SK-N-SH treated with all-trans-retinoic acid at 6 μM for 48 hours (cell line): ENCODE data around the gene SHC3.

Experiments used
- ATAC-seq: fragments of 200-7000 bp; cut with Tn5 transposase; 3 replicates; pipeline ENCODE4 v1.9.1; 2020; ENCODE audit warnings: mild to moderate bottlenecking, moderate library complexity
- ARNTL ChIP-seq: fragments of 450-650 bp; formaldehyde crosslinking; IDR thresholded peaks from 2 replicates; pipeline ENCODE4 v1.5.0; 2020; ENCODE audit warnings: low read depth, mild to moderate bottlenecking, moderate library complexity, borderline replicate concordance
- BACH2 ChIP-seq: fragments of 250-450 bp; sonication (Bioruptor Pico); IDR thresholded peaks from 2 replicates; pipeline ENCODE4 v1.9.0; 2021; ENCODE audit warnings: mild to moderate bottlenecking, borderline replicate concordance
- ESRRG ChIP-seq: fragments of 250-450 bp; sonication (Bioruptor Pico); IDR thresholded peaks from 2 replicates; pipeline ENCODE4 v1.6.1; 2021; ENCODE audit warnings: mild to moderate bottlenecking
- GLIS3 ChIP-seq: fragments of 250-450 bp; sonication (Bioruptor Pico); IDR thresholded peaks from 2 replicates; pipeline ENCODE4 v1.5.0; 2020; ENCODE audit warnings: mild to moderate bottlenecking, moderate library complexity
- ISL1 ChIP-seq: fragments of 250-450 bp; sonication (Bioruptor Pico); IDR thresholded peaks from 2 replicates; pipeline ENCODE4 v2.1.2; 2022; ENCODE audit warnings: mild to moderate bottlenecking, moderate library complexity
- OSR1 ChIP-seq: fragments of 250-450 bp; sonication (Bioruptor Pico); IDR thresholded peaks from 2 replicates; pipeline ENCODE4 v1.8.0; 2022; ENCODE audit warnings: moderate library complexity, mild to moderate bottlenecking, inconsistent platforms
- POU6F1 ChIP-seq: fragments of 250-450 bp; sonication (Bioruptor Pico); IDR thresholded peaks from 2 replicates; pipeline ENCODE4 v1.8.0; 2021; ENCODE audit warnings: low read depth, mild to moderate bottlenecking, moderate library complexity, borderline replicate concordance
- PPARA ChIP-seq: fragments of 250-450 bp; sonication (Bioruptor Pico); IDR thresholded peaks from 2 replicates; pipeline ENCODE4 v1.5.0; 2020; ENCODE audit warnings: mild to moderate bottlenecking, borderline replicate concordance
- RARB ChIP-seq: fragments of 250-450 bp; sonication (Bioruptor Pico); IDR thresholded peaks from 2 replicates; pipeline ENCODE4 v1.8.0; 2021; ENCODE audit warnings: mild to moderate bottlenecking, moderate library complexity
- SNAI2 ChIP-seq: fragments of 250-450 bp; sonication (Bioruptor Pico); IDR thresholded peaks from 2 replicates; pipeline ENCODE4 v1.5.0; 2020; ENCODE audit warnings: mild to moderate bottlenecking, moderate library complexity
- TCF4 ChIP-seq: fragments of 250-450 bp; sonication (Bioruptor Pico); IDR thresholded peaks from 2 replicates; pipeline ENCODE4 v1.8.0; 2021; ENCODE audit warnings: mild to moderate bottlenecking, moderate library complexity, borderline replicate concordance
- TOX ChIP-seq: fragments of 250-450 bp; sonication (Bioruptor Pico); IDR thresholded peaks from 2 replicates; pipeline ENCODE4 v1.8.0; 2021; ENCODE audit warnings: mild to moderate bottlenecking, moderate library complexity, borderline replicate concordance
- ZC3H10 ChIP-seq: fragments of 250-450 bp; sonication (Bioruptor Pico); IDR thresholded peaks from 2 replicates; pipeline ENCODE4 v1.5.1; 2021; ENCODE audit warnings: mild to moderate bottlenecking, moderate library complexity
- ZFP3 ChIP-seq: fragments of 250-450 bp; sonication (Bioruptor Pico); IDR thresholded peaks from 2 replicates; pipeline ENCODE4 v1.5.0; 2020; ENCODE audit warnings: mild to moderate bottlenecking, moderate library complexity
- ZNF565 ChIP-seq: fragments of 450-650 bp; formaldehyde crosslinking; conservative IDR thresholded peaks from 2 replicates; pipeline ENCODE4 v1.5.0; 2020; ENCODE audit warnings: low read depth, mild to moderate bottlenecking, moderate library complexity
- ZNF70 ChIP-seq: fragments of 450-650 bp; formaldehyde crosslinking; IDR thresholded peaks from 2 replicates; pipeline ENCODE4 v1.5.0; 2020; ENCODE audit warnings: mild to moderate bottlenecking, moderate library complexity
- TF ChIP-seq, protein P1 (sequence below): fragments of 250-450 bp; sonication (Bioruptor Pico); IDR thresholded peaks from 2 replicates; pipeline ENCODE4 v1.5.1; 2020; ENCODE audit warnings: low read depth, mild to moderate bottlenecking, moderate library complexity
- TF ChIP-seq, protein P2 (sequence below): fragments of 250-450 bp; sonication (Bioruptor Pico); IDR thresholded peaks from 2 replicates; pipeline ENCODE4 v1.5.0; 2020; ENCODE audit warnings: mild to moderate bottlenecking, moderate library complexity

SHC3 gene

GRCh38 chr9:89077519-89077918, 101.1 kb downstream of the SHC3 start:
- TF ChIP-seq ZFP3 (CRISPR knock-in tag) = no peak
- TF ChIP-seq ZC3H10 (CRISPR knock-in tag) = no peak
- TF ChIP-seq ZNF70 (CRISPR knock-in tag) = no peak
- TF ChIP-seq ESRRG (CRISPR knock-in tag) = no peak
- TF ChIP-seq, protein P1, sequence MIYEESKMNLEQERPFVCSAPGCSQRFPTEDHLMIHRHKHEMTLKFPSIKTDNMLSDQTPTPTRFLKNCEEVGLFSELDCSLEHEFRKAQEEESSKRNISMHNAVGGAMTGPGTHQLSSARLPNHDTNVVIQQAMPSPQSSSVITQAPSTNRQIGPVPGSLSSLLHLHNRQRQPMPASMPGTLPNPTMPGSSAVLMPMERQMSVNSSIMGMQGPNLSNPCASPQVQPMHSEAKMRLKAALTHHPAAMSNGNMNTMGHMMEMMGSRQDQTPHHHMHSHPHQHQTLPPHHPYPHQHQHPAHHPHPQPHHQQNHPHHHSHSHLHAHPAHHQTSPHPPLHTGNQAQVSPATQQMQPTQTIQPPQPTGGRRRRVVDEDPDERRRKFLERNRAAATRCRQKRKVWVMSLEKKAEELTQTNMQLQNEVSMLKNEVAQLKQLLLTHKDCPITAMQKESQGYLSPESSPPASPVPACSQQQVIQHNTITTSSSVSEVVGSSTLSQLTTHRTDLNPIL (CRISPR knock-in tag) = no peak
- no peak for TF ChIP-seq GLIS3 (CRISPR knock-in tag)
- no peak for TF ChIP-seq ISL1 (CRISPR knock-in tag)
- TF ChIP-seq BACH2 (CRISPR knock-in tag) = no peak
- no peak for TF ChIP-seq TOX
- TF ChIP-seq OSR1 (CRISPR knock-in tag) = no peak
- no peak for TF ChIP-seq RARB (CRISPR knock-in tag)
- no peak for TF ChIP-seq POU6F1
- TF ChIP-seq ARNTL (CRISPR knock-in tag) = no peak
- TF ChIP-seq, protein P2, sequence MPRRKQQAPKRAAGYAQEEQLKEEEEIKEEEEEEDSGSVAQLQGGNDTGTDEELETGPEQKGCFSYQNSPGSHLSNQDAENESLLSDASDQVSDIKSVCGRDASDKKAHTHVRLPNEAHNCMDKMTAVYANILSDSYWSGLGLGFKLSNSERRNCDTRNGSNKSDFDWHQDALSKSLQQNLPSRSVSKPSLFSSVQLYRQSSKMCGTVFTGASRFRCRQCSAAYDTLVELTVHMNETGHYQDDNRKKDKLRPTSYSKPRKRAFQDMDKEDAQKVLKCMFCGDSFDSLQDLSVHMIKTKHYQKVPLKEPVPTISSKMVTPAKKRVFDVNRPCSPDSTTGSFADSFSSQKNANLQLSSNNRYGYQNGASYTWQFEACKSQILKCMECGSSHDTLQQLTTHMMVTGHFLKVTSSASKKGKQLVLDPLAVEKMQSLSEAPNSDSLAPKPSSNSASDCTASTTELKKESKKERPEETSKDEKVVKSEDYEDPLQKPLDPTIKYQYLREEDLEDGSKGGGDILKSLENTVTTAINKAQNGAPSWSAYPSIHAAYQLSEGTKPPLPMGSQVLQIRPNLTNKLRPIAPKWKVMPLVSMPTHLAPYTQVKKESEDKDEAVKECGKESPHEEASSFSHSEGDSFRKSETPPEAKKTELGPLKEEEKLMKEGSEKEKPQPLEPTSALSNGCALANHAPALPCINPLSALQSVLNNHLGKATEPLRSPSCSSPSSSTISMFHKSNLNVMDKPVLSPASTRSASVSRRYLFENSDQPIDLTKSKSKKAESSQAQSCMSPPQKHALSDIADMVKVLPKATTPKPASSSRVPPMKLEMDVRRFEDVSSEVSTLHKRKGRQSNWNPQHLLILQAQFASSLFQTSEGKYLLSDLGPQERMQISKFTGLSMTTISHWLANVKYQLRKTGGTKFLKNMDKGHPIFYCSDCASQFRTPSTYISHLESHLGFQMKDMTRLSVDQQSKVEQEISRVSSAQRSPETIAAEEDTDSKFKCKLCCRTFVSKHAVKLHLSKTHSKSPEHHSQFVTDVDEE (CRISPR knock-in tag) = no peak
- TF ChIP-seq TCF4 (CRISPR knock-in tag) = no peak
- no peak for TF ChIP-seq PPARA (CRISPR knock-in tag)
- ATAC-seq = no peak

GRCh38 chr9:89073397-89073796, 105.2 kb downstream of the SHC3 start:
- no peak for ATAC-seq
- TF ChIP-seq OSR1 (CRISPR knock-in tag) (no peak), POU6F1 (no peak), ZNF565 (no peak), SNAI2 (CRISPR knock-in tag) (no peak)

DNA sequence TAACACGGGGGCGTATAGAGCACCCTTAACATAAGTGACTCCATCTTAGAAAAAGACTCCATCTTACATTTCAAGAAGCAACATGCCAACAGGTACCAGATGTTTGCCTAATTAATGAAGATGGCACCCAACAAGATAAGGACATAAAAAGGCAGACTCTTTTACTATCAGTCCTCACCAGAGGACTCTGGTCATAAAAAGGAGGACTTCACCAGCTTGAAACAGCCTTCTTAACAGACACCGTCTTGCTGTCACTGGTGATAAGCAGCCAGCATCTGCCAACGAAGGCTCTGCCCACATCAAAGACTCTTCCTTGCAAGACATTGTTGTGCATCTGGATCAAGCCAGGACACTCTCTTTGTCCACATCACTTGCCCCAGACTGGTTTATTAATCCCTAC, 107.0 kb downstream of the SHC3 start:
- ATAC-seq = no peak
- TF ChIP-seq ESRRG (CRISPR knock-in tag) (no peak), POU6F1 (no peak)
- TF ChIP-seq, protein P2 (CRISPR knock-in tag) = no peak
